Suprapubic skin (tissue), 4 donors: Measurements from ENCODE around the gene ST3GAL5. TPM values are rescaled to one million over a fixed set of nuclear protein-coding genes. Genes with fewer than 3 reads are reported as not detected.

Experiments used
- DNase-seq, 2 donors: peaks; one replicate each; pipeline ENCODE4 v3.0.0-alpha.2; 2019; ENCODE audit warnings: low spot score in 2 of 2
- H3K27ac ChIP-seq: fragments of 200-600 bp; sonication (generic); one replicate; pipeline ENCODE4 v1.5.1; 2019
- H3K27me3 ChIP-seq: fragments of 200-600 bp; sonication (generic); one replicate; pipeline ENCODE4 v1.5.1; 2019
- H3K36me3 ChIP-seq: fragments of 200-600 bp; sonication (generic); one replicate; pipeline ENCODE4 v1.5.1; 2019
- H3K4me1 ChIP-seq: fragments of 200-600 bp; sonication (generic); one replicate; pipeline ENCODE4 v1.5.1; 2019
- H3K4me3 ChIP-seq: fragments of 200-600 bp; sonication (generic); one replicate; pipeline ENCODE4 v1.5.1; 2019; ENCODE audit warnings: mild to moderate bottlenecking
- H3K9me3 ChIP-seq: fragments of 200-600 bp; sonication (generic); one replicate; pipeline ENCODE4 v1.5.1; 2019
- EP300 ChIP-seq: sonication (generic); formaldehyde crosslinking; IDR thresholded peaks from one replicate; pipeline ENCODE4 v1.6.1; 2017; ENCODE audit warnings: antibody characterized with exemption
- POLR2A ChIP-seq, 2 donors: fragments of 450-650 bp; IDR thresholded peaks; one replicate each; pipeline ENCODE4 v1.6.1; 2017; ENCODE audit warnings: antibody characterized with exemption in 2 of 2, mild to moderate bottlenecking in 2 of 2, moderate library complexity in 2 of 2
- POLR2AphosphoS5 ChIP-seq, 3 donors: sonication (generic); formaldehyde crosslinking; IDR thresholded peaks; one replicate each; pipeline ENCODE4 v1.6.1; 2017; ENCODE audit warnings: antibody characterized with exemption in 3 of 3
- WGBS: methylation state at CpG from one replicate; pipeline ENCODE4 v1.1.5; 2018; 5-methylcytosine and 5-hydroxymethylcytosine counted together
- total RNA-seq, 4 donors: library from RNA; depleted of rRNA; stranded (reverse); fragments of >200 nt; gene quantifications; one replicate each; pipeline ENCODE4 v1.1.0, GENCODE V29; 2016
- TF ChIP-seq, protein P1 (sequence below), 2 donors: fragments of 200-600 bp in 1 of 2; fragments of 450-650 bp in 1 of 2; sonication (generic) in 1 of 2; IDR thresholded peaks; one replicate each; pipeline ENCODE4 v1.5.1; 2016 to 2019; ENCODE audit warnings: antibody characterized with exemption in 2 of 2, mild to moderate bottlenecking in 1 of 2, moderate library complexity in 1 of 2

The ST3GAL5 gene
- total RNA-seq, 4 donors from 2014 or later, result 9.5 to 17.8 (median 14.8) TPM

GRCh38 chr2:85871494-85872164 lies 17.2 kb downstream of the ST3GAL5 start:
- Histone ChIP-seq H3K4me3 (no peak overlapping the region), H3K27me3 (no peaks in the 10 kb centered on the region), H3K9me3 (no peaks in the 10 kb centered on the region), H3K27ac (no peak overlapping the region), H3K36me3 (no peaks in the 10 kb centered on the region), H3K4me1 (peaks cover 3% of the 10 kb centered on the region)
- no peak for DNase-seq
- no peak for TF ChIP-seq EP300
- TF ChIP-seq, protein P1, sequence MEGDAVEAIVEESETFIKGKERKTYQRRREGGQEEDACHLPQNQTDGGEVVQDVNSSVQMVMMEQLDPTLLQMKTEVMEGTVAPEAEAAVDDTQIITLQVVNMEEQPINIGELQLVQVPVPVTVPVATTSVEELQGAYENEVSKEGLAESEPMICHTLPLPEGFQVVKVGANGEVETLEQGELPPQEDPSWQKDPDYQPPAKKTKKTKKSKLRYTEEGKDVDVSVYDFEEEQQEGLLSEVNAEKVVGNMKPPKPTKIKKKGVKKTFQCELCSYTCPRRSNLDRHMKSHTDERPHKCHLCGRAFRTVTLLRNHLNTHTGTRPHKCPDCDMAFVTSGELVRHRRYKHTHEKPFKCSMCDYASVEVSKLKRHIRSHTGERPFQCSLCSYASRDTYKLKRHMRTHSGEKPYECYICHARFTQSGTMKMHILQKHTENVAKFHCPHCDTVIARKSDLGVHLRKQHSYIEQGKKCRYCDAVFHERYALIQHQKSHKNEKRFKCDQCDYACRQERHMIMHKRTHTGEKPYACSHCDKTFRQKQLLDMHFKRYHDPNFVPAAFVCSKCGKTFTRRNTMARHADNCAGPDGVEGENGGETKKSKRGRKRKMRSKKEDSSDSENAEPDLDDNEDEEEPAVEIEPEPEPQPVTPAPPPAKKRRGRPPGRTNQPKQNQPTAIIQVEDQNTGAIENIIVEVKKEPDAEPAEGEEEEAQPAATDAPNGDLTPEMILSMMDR (IDR thresholded peaks at IDR 0.05), result no peak
- no peak for TF ChIP-seq POLR2A (IDR thresholded peaks at IDR 0.05)
- TF ChIP-seq POLR2AphosphoS5 (IDR thresholded peaks at IDR 0.05), result no peak
- WGBS, result 93% methylated on average over 6 of the region's 6 CpGs

DNA sequence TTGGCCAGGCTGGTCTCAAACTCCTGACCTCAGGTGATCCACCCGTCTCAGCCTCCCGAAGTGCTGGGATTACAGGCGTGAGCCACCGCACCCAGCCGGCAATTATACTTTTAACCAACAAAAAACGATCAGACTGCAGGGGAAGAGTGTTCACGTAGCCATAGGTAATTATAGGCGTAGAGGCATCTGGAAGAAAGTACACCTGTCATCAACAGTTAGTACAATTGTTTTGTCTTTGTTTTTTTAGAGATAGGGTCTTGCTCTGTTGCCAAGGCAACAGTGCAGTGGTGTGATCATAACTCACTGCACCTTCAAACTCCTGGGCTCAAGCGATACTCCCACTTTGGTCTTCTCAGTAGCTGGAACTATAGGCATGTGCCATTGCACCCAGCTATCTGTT lies 20.0 kb downstream of the ST3GAL5 start:
- WGBS, result 88% methylated on average over 9 of the region's 9 CpGs
- TF ChIP-seq POLR2AphosphoS5 (IDR thresholded peaks at IDR 0.05), result no peak
- no peak for TF ChIP-seq POLR2A (IDR thresholded peaks at IDR 0.05)
- TF ChIP-seq EP300, result no peak
- TF ChIP-seq, protein P1 (IDR thresholded peaks at IDR 0.05), result no peak
- Histone ChIP-seq H3K4me1 (peaks cover 4% of the 10 kb centered on the region), H3K36me3 (no peaks in the 10 kb centered on the region), H3K4me3 (no peak overlapping the region), H3K27me3 (no peaks in the 10 kb centered on the region), H3K27ac (no peak overlapping the region), H3K9me3 (no peaks in the 10 kb centered on the region)
- no peak for DNase-seq

- Histone ChIP-seq H3K27ac (no peak overlapping the region), H3K27me3 (no peaks in the 10 kb centered on the region), H3K36me3 (peaks cover 5% of the 10 kb centered on the region), H3K4me3 (no peak overlapping the region), H3K4me1 (peaks cover 4% of the 10 kb centered on the region), H3K9me3 (no peaks in the 10 kb centered on the region)
- DNase-seq, result no peak
- whole genome bisulfite sequencing, result 90% methylated on average over 11 of the region's 11 CpGs
- no peak for TF ChIP-seq POLR2AphosphoS5 (IDR thresholded peaks at IDR 0.05)
- TF ChIP-seq EP300, result no peak
- no peak for TF ChIP-seq POLR2A (IDR thresholded peaks at IDR 0.05)
- TF ChIP-seq, protein P1 (IDR thresholded peaks at IDR 0.05), result no peak
Measured at GRCh38 chr2:85867556-85868292, 21.1 kb downstream of the ST3GAL5 start.

- H3K27ac ChIP-seq, result no peak overlapping the region
- no peak overlapping the region for H3K4me3 ChIP-seq
- no peaks in the 10 kb centered on the region for H3K27me3 ChIP-seq
- no peak for DNase-seq
- TF ChIP-seq, protein P1 (IDR thresholded peaks at IDR 0.05), result no peak
- TF ChIP-seq POLR2A (IDR thresholded peaks at IDR 0.05) (no peak), POLR2AphosphoS5 (IDR thresholded peaks at IDR 0.05) (no peak), EP300 (no peak)
- H3K36me3 ChIP-seq, result peaks cover 9% of the 10 kb centered on the region
- H3K9me3 ChIP-seq, result no peaks in the 10 kb centered on the region
- 90% methylated on average over 1 of the region's 1 CpG for WGBS
- H3K4me1 ChIP-seq, result peaks cover 4% of the 10 kb centered on the region
Measured at GRCh38 chr2:85867121-85867520, 21.7 kb downstream of the ST3GAL5 start.

- peaks cover 4% of the 10 kb centered on the region for H3K4me1 ChIP-seq
- H3K27me3 ChIP-seq, result no peaks in the 10 kb centered on the region
- no peak overlapping the region for H3K4me3 ChIP-seq
- WGBS, result 88% methylated on average over 3 of the region's 3 CpGs
- DNase-seq, result no peak
- no peak for TF ChIP-seq POLR2AphosphoS5 (IDR thresholded peaks at IDR 0.05)
- TF ChIP-seq, protein P1 (IDR thresholded peaks at IDR 0.05), result no peak
- TF ChIP-seq POLR2A (IDR thresholded peaks at IDR 0.05), result no peak
- no peak for TF ChIP-seq EP300
- no peak overlapping the region for H3K27ac ChIP-seq
- H3K36me3 ChIP-seq, result peaks cover 9% of the 10 kb centered on the region
- no peaks in the 10 kb centered on the region for H3K9me3 ChIP-seq
Measured at GRCh38 chr2:85866165-85866659, 22.6 kb downstream of the ST3GAL5 start.
